Loucy (cell line): Measurements from ENCODE around the gene LCOR.

Experiments
- H2AFZ ChIP-seq: fragments of 200-600 bp; sonication (generic); 2 replicates; pipeline ENCODE4 v1.6.0; 2016; ENCODE audit warnings: antibody characterized with exemption, mild to moderate bottlenecking, low read length, moderate library complexity
- H3F3A ChIP-seq: fragments of 200-600 bp; 2 replicates; pipeline ENCODE4 v1.6.0; 2016; ENCODE audit warnings: antibody characterized with exemption, low read depth, mild to moderate bottlenecking
- H3K27me3 ChIP-seq: fragments of 200-600 bp; sonication (generic); 2 replicates; pipeline ENCODE4 v1.6.1; 2014; ENCODE audit warnings: low read length, mild to moderate bottlenecking; ENCODE audit not compliant: insufficient read depth, poor library complexity, severe bottlenecking
- H3K36me3 ChIP-seq: fragments of 200-600 bp; sonication (generic); 2 replicates; pipeline ENCODE4 v1.6.1; 2016; ENCODE audit warnings: low read length; ENCODE audit not compliant: insufficient read depth
- H3K4me1 ChIP-seq: fragments of 200-600 bp; sonication (generic); 2 replicates; pipeline ENCODE4 v1.5.1; 2014; ENCODE audit warnings: low read length, mild to moderate bottlenecking; ENCODE audit not compliant: insufficient read depth, poor library complexity, severe bottlenecking
- H3K4me2 ChIP-seq: fragments of 200-600 bp; sonication (generic); 2 replicates; pipeline ENCODE4 v1.6.0; 2014; ENCODE audit warnings: antibody characterized with exemption, low read length, low read depth, mild to moderate bottlenecking; ENCODE audit not compliant: poor library complexity, severe bottlenecking
- H3K4me3 ChIP-seq: fragments of 200-600 bp; sonication (generic); 2 replicates; pipeline ENCODE4 v1.5.1; 2014; ENCODE audit warnings: low read length, mild to moderate bottlenecking, mixed read lengths; ENCODE audit not compliant: poor library complexity, severe bottlenecking
- H3K79me2 ChIP-seq: fragments of 200-600 bp; sonication (generic); 2 replicates; pipeline ENCODE4 v1.6.1; 2014; ENCODE audit warnings: low read length; ENCODE audit not compliant: insufficient read depth
- H3K9ac ChIP-seq: fragments of 200-600 bp; sonication (generic); 2 replicates; pipeline ENCODE4 v1.6.0; 2014; ENCODE audit warnings: mild to moderate bottlenecking, low read depth, low read length, moderate library complexity; ENCODE audit not compliant: poor library complexity, severe bottlenecking
- H3K9me2 ChIP-seq: fragments of 200-600 bp; sonication (generic); replicated peaks from 2 replicates; pipeline ENCODE4 v1.6.1; 2016; ENCODE audit warnings: low read depth, low read length, mixed read lengths
- H3K9me3 ChIP-seq: fragments of 200-600 bp; sonication (generic); 2 replicates; pipeline ENCODE4 v1.6.1; 2014; ENCODE audit warnings: mild to moderate bottlenecking, antibody characterized with exemption, low read length, low read depth; ENCODE audit not compliant: insufficient read depth
- H4K20me1 ChIP-seq: fragments of 200-600 bp; sonication (generic); 2 replicates; pipeline ENCODE4 v1.6.0; 2014; ENCODE audit warnings: antibody characterized with exemption, low read length, mild to moderate bottlenecking; ENCODE audit not compliant: insufficient read depth, poor library complexity, severe bottlenecking
- EZH2phosphoT487 ChIP-seq: fragments of 200-600 bp; IDR thresholded peaks from 2 replicates; pipeline ENCODE4 v1.6.1; 2018; ENCODE audit warnings: antibody characterized with exemption, mild to moderate bottlenecking, moderate library complexity, borderline replicate concordance
- TF ChIP-seq, protein P1 (sequence below): fragments of 200-600 bp; sonication (generic); conservative IDR thresholded peaks from 2 replicates; pipeline ENCODE4 v1.5.1; 2014; ENCODE audit warnings: mild to moderate bottlenecking, antibody characterized with exemption, low read length

LCOR gene

DNA sequence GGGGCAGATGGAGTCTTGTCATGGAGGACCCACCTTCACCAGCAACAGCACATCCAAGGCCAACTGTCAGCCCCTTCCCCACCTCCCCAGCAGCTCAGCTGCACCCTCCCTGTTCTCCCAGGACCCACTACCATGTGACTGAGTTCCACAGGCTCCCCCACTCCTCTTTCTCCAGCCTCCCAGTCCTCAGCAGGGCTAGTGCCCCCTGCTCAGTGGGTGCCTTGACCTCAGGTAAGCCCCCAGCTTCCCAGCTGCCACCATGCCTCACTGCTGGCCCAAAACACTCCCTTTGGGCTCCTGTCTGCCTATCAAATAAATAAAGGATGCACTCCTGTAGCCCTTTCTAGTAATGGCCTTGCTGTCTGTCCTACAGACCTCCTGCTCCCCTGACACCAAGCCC lies 179.3 kb downstream of the LCOR start:
- H3K36me3 ChIP-seq, result no peaks in the 10 kb centered on the region
- H3K79me2 ChIP-seq, result no peaks in the 10 kb centered on the region
- no peak overlapping the region for H2AFZ ChIP-seq
- H4K20me1 ChIP-seq, result no peaks in the 10 kb centered on the region
- H3K27me3 ChIP-seq, result no peaks in the 10 kb centered on the region
- no peak overlapping the region for H3K9ac ChIP-seq
- TF ChIP-seq EZH2phosphoT487, result no peak
- TF ChIP-seq, protein P1, sequence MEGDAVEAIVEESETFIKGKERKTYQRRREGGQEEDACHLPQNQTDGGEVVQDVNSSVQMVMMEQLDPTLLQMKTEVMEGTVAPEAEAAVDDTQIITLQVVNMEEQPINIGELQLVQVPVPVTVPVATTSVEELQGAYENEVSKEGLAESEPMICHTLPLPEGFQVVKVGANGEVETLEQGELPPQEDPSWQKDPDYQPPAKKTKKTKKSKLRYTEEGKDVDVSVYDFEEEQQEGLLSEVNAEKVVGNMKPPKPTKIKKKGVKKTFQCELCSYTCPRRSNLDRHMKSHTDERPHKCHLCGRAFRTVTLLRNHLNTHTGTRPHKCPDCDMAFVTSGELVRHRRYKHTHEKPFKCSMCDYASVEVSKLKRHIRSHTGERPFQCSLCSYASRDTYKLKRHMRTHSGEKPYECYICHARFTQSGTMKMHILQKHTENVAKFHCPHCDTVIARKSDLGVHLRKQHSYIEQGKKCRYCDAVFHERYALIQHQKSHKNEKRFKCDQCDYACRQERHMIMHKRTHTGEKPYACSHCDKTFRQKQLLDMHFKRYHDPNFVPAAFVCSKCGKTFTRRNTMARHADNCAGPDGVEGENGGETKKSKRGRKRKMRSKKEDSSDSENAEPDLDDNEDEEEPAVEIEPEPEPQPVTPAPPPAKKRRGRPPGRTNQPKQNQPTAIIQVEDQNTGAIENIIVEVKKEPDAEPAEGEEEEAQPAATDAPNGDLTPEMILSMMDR, result no peak
- peaks cover 2% of the 10 kb centered on the region for H3K4me1 ChIP-seq
- H3K9me2 ChIP-seq, result no peaks in the 10 kb centered on the region
- no peaks in the 10 kb centered on the region for H3F3A ChIP-seq
- no peak overlapping the region for H3K4me3 ChIP-seq
- H3K9me3 ChIP-seq, result peaks cover 11% of the 10 kb centered on the region
- no peak overlapping the region for H3K4me2 ChIP-seq

DNA sequence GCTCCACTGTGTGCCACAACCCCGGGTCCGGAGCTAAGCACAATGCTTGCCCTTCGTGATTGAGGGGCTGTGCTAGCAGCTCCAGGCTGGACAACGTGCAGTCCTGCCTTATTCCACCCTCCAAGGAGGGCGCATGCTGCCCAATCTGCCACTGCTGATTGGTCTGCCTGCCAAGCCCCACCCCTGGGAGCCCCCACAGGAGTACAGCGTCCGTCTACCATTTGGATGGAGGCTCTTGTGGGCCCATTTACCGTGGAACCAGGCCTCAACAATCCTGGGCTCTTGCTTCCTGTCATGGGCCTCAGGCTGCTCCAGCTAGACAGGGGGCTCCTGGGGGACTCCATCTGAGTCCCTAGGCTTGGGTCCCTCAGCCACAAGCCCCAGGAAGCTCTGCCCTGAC lies 180.4 kb downstream of the LCOR start:
- Histone ChIP-seq H3K4me1 (peaks cover 11% of the 10 kb centered on the region), H3F3A (no peaks in the 10 kb centered on the region), H3K79me2 (no peaks in the 10 kb centered on the region), H4K20me1 (no peaks in the 10 kb centered on the region), H3K36me3 (no peaks in the 10 kb centered on the region), H3K9ac (no peak overlapping the region), H3K4me3 (no peak overlapping the region), H3K9me2 (no peaks in the 10 kb centered on the region), H2AFZ (no peak overlapping the region), H3K27me3 (no peaks in the 10 kb centered on the region), H3K4me2 (no peak overlapping the region), H3K9me3 (peaks cover 3% of the 10 kb centered on the region)
- TF ChIP-seq, protein P1, result no peak
- no peak for TF ChIP-seq EZH2phosphoT487

DNA sequence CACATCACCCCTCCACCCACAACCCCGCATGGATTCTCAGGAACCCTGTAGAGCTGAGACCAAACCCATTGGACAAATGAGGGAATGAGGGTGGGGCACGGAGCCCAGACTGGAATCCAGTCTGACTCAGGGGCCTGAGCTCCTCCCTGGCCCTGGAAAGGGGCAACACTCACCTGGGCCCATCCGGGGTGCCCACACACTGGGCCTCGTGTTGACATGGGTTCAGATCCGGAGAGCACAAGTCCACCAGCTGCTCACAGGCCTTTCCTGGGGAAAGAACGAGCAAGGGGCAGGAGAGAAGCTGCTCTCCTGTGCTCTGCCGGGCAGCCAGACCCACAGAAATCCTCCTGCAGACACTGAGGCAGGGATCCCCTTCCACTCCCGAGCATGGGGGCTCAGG lies 181.5 kb downstream of the LCOR start:
- Histone ChIP-seq H3K9me2 (no peaks in the 10 kb centered on the region), H3K9ac (no peak overlapping the region), H3K36me3 (no peaks in the 10 kb centered on the region), H3K4me2 (no peak overlapping the region), H3K79me2 (no peaks in the 10 kb centered on the region), H3K4me3 (no peak overlapping the region), H3K27me3 (no peaks in the 10 kb centered on the region), H3K4me1 (peaks cover 12% of the 10 kb centered on the region), H2AFZ (no peak overlapping the region), H3K9me3 (no peaks in the 10 kb centered on the region), H3F3A (no peaks in the 10 kb centered on the region), H4K20me1 (no peaks in the 10 kb centered on the region)
- TF ChIP-seq EZH2phosphoT487, result no peak
- TF ChIP-seq, protein P1, result no peak
